ENCODE measurements around the gene PAX4.

DNA sequence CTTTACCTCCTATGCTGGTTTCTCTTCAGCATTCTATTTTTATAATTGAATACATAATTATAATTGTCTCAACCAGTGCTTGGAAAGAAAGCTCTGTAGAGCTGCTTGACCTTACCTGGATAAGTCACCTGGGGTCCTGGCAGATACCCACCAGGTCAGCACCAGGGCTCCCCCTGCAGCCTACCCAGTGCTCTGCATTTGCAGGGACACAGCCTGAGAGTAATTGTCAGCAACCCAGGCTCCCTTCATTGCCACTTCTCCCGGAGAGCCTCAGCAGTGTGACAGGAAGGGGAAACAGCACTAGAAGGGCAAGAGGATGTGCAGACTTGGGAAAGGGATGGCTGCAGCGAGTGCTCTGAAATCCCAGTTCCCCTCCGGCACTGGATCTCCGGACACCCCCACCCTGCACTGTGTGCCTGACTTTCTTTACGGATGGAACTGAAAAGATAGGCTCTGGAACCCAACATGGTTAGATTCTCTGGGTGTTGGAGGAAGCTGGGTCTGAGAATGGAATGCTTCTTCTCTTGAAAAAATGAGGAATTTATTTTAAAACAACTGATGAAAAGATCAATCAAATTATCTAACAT is 11.4 kb upstream of the PAX4 start:
- no peak for TF ChIP-seq POLR2A (IDR thresholded peaks at IDR 0.05)
- TF ChIP-seq, protein P1, sequence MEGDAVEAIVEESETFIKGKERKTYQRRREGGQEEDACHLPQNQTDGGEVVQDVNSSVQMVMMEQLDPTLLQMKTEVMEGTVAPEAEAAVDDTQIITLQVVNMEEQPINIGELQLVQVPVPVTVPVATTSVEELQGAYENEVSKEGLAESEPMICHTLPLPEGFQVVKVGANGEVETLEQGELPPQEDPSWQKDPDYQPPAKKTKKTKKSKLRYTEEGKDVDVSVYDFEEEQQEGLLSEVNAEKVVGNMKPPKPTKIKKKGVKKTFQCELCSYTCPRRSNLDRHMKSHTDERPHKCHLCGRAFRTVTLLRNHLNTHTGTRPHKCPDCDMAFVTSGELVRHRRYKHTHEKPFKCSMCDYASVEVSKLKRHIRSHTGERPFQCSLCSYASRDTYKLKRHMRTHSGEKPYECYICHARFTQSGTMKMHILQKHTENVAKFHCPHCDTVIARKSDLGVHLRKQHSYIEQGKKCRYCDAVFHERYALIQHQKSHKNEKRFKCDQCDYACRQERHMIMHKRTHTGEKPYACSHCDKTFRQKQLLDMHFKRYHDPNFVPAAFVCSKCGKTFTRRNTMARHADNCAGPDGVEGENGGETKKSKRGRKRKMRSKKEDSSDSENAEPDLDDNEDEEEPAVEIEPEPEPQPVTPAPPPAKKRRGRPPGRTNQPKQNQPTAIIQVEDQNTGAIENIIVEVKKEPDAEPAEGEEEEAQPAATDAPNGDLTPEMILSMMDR (IDR thresholded peaks at IDR 0.05) = peak in 1 of 6 experiments; percentile 4

Measured in esophagus squamous epithelium (tissue), 4 donors.